GM21576 (cell line): ENCODE measurements around the gene CELF6.

Experiments used
- ATAC-seq: cut with Tn5 transposase; IDR thresholded peaks from one replicate; pipeline ENCODE4 v1.9.1; 2021; ENCODE audit warnings: mild to moderate bottlenecking, moderate library complexity; ENCODE audit not compliant: unreplicated experiment

Gene CELF6

DNA sequence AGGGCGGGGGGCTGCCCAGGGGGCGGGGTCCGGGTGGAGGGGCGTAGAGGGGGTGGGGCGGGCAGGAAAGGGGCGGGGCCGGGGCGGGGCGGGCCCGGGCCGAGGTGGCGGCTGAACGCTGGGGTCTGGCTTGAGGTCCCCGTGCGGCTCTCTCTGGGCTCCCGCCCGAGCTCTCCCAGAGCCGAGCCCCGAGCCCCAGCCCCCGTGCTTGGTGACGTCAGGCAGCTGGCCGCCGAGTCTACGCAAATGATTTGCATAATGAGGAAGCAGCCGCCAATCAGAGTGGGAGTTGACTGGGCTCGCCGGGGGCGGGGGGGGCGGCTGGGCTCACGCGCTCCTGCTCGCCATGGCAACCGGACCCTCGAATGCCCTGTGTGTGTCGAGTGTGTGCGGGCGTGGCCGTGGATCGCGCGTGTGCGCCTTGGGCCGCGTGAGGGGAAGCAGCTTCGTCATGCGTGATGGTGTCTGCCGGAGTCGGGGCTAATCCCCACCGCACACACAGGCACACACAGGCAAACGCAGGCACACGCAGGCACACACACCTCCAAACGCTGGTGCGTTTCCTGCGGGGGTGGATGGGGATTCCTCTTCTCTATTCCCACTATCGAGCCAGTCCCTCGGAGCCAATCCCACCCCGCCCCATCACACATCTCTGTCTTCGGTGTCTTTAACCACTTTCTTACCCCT, at the start of gene CELF6:
Gene CELF6, minus strand, starts transcription at position 173 of the 687 bp plus-strand sequence. CDS start 283 bp downstream, outside the sequence.
- peak; percentile 55 for ATAC-seq

DNA sequence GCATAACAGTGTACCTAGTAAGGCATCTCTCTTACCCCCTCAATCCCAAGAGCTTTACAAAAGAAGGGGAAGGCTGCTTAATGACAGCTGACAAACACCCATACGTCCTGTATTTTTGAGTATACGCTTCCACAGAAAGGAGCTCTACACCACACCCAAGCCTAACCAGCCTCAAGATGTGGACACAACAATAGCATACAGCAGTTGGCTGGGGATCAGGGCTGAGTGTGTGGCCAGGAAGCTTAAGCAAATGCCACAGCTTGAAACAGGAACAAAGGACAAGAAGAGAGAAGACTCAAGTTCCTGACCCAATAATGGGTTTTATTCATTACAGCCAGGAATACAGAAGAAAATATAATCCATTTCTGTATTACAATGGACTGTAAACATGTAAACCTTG, 48.9 kb upstream of the CELF6 start:
- ATAC-seq, result no peak

DNA sequence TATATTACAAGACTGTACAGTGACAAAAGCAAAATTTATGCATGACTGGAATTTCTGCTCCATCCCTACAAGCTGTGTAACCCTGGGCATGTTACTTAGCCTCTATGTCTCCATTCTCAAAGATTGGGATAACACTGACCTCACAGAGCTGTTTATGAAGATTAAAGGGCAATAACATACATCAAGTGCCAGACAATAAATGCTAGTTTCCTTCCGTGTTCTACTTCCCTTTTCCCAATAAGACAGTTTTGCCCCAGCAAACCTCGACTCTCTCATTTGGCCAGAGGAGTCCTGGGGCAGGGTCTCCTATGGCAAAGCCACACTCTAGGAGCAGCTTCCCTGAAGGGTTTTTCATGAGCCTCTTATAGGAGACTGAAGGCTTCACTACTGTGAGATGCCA, 48.4 kb upstream of the CELF6 start:
- ATAC-seq, result no peak

DNA sequence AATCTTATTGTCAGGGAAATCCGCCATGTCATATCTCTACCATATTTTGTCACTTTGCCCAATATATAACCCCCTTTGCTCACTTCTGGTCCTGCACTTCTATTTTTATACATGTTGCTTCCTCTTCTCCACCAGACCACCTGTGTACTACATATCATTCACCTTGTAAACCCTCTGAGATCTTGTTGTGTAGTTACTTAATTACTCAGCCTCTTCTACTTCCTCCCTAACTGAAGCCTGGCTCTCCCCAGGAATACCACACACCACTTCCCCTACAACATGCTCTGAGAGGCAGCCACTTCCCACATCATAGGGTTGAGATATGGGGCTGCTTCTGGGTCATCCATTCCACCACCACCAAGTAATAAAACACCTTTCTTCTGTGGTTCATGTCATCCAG, 45.9 kb upstream of the CELF6 start:
- ATAC-seq, result no peak

DNA sequence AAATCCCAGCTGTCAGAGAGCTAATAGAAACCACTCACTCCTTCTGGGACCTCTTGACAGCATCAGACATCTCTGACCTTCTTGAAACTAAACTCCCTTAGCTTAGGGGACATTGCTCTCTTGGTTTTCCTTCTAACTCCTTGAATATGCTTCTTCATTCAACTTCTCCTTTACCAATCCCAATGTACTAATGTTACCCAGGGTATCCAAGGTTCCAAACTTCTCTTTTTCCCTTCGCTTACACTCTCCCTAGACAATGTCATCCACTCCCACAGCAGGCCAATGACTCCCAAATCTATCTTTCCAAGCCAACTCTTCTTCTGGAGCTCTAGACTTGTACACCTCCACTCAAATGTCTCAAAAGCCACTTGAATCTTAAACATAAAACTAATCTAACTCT, 41.2 kb upstream of the CELF6 start:
- ATAC-seq, result no peak

DNA sequence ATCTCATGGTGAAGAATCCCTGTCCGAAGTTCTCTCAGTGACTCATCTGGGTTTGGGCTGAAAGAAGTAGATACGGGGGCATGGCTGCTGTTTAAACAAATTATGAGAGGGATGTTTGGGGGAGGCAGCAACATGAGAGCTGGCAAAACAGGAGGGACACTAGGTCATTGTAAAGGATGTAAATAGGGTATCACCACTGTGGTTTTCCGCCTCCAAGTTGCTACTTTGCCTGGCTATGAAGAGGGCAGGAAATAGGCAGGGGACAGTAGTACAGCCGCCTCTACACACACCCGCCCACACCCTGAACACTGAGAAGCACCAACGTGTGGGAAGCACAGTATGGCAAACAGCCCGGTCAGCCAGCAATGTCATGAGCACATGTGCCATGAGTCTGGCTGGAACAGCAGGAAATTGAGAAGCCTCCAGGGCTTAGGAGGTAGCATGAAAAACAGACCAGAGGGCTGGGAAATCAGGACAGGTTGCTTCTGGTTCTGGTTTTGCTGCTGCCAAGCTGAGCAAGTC, 38.8 kb upstream of the CELF6 start:
- ATAC-seq, result no peak

DNA sequence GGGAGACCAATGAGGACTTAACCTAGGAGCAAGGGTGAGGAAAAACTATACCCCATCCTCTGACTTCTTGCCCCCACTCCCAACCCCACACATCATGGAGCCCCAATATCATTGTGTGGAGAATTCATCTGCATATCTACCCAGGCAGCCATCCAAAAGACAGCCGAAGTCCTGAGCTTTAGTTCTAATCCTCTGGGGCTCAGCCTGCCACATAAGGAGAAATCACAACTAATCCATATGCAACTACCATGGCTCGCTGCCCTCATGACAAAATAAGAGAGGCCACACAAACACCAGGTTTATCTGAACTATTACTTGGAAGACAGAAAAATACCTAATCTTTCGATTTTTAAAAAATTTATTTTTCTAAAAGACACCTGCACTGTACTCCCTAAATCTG, 38.2 kb upstream of the CELF6 start:
- no peak for ATAC-seq

DNA sequence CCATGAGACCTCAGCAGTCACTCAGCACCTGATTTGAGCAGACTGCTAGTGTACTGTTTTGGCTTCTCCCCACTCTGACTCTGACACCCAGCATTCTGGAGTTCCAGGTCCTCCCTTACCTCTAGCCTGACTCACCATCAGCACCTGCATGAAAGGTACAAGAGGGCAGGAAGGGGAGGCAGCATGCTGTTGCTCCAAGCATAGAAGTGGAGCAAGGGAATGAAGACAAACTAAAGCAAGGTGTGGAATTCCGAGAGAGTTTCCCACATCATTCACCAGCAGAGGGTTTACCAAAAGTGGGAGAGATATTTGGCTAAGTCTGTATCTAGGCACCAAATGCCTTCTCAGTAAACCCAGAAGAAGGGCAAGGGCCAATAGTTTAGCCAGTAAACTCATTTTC, 34.5 kb upstream of the CELF6 start:
- ATAC-seq, result no peak

DNA sequence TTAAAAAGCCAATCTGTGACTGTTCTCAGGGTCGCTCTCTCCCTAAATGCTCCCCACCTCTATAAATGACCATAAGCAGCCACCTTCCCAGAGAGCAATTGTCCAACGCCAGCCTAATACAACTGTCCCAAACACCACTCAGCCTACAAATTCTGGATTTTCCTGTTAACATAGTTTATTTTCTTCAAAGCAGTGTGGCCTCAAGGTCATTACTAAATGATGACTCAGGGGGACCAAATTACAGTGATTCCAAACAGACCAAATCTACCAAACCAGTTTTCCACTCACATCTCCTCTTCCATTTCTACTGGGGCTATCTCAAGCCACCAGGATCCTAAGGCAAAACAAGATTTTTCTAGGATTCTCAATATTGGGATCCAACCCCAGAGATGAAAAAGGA, 33.3 kb upstream of the CELF6 start:
- ATAC-seq, result no peak

DNA sequence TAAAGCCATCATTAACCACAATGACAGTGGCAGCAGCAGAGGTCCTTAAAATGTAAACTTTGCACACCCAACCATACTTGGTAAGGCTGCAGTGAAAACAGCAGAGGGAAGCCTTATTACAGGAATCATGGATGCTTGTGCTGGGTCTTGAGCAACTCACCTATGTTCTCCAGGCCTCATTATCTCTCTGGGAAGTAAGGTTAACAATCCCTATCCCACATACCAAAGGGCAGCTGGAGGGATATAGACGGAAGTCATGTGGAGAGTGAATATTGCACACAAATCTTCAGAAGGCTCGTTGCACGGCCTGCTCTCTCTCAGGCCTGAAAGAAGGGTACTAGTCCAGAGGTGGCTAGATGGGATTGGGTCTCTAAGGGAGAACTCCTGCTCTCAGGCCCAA, 25.8 kb upstream of the CELF6 start:
- ATAC-seq, result no peak

DNA sequence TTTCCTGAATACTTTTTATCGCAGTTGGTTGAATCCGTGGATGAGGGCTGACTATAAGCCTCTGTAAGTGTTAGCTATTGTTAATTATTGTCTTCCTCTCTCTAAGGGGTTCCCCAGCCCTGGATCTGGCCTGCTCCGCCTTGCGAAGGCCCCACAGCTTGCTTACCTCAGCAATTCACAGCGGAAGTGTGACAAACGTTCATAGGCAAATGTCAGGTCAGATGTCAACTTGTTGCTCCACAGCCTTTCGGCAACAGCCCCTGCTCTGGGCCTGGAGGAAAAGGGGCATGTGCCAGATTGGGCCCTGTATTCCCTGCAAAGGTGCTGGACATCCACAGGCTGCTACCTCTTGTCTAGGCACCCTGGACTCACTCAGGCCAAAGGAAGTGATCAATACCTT, 25.3 kb upstream of the CELF6 start:
- ATAC-seq, result no peak

DNA sequence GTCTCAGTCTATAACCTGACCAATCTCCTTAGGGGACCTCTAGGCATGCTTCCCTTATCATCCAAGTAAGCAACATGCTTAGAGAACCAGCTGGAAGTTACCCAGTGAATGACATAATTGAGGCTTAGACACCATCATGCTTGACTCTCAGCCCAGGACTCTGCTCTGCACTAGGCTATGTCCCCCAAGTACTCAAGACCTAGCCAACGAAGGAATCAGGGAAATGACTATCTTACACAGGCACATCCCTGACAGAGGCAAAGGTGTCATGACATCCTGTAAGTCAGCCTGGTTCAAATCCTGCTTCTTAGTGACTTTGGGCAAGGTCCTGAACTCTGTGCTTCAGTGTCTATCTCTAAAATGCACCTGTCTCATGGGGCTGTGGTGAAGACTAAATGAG, 24.6 kb upstream of the CELF6 start:
- no peak for ATAC-seq

DNA sequence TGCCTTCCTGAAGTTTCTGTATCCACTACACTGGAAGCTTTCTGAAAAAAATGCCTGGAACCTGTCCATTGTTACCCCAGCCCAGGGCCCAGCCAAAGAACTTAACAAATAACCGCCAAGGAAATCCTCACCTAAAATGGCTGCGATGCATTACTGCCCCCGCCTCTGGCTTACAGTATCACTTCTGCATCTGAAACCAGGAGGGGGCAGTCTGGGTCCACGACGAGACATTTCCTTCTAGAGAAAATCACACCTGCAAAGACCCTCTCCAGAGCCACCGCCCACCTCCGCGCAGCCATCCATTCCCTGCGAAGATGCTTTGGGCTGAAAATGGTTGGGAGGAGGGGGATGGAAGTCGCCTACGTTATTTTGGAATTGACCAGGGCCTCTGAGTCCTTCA, 22.4 kb upstream of the CELF6 start:
- ATAC-seq, result no peak

DNA sequence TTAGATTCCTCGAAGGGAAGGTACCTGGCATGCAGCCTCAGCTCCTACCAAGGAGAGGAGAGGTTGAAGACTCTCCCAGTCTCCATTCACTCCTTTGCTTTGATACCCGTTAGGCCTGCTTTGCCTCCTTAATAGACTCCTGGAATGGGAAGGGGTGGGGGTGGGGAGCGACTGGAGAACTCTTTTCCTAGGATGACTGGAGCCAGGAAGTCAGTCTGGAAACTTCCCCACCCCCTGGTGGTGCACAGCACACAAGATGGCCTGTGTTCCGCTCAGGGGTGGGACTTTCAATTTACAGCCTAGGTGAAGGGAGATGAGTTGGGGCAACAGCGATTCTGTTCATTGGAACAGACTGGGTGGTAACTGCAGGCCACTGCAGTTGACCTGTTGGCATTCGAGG, 21.4 kb upstream of the CELF6 start:
- no peak for ATAC-seq

DNA sequence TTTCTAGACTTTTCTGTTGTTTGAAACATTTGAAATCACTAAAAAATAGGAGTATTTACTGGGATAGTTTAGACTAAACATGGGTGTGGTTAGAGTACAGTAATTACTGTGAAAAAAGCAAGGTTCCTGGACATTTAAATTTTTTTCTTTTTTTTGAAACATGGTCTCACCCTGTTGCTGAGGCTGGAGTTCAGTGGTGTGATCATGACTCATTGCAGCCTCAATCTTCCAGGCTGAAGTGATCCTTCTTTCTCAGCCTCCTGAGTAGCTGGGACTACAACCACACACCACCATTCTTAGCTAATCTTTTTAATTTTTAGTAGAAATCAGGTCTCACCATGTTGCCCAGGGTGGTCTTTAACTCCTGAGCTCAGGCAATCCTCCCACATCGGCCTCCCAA, 20.4 kb upstream of the CELF6 start:
- no peak for ATAC-seq

DNA sequence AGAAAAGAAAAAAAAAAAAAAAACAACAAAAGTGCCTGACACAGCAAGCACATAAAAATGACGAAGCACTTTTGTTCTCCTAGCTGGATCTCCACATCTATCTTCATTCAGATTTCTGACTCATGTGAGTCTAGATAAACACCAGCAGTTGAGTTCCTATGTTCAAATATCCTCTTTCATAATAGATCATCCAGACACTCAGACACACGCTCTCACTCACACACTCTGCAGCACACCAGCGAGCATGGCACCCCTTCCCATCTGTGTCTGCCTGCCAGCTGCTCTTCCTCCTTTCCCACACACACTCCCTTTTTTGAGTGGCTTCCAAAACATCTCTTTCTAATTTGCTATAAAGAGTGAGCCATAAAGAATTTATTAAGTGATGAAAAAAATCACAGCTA, 19.8 kb upstream of the CELF6 start:
- no peak for ATAC-seq

DNA sequence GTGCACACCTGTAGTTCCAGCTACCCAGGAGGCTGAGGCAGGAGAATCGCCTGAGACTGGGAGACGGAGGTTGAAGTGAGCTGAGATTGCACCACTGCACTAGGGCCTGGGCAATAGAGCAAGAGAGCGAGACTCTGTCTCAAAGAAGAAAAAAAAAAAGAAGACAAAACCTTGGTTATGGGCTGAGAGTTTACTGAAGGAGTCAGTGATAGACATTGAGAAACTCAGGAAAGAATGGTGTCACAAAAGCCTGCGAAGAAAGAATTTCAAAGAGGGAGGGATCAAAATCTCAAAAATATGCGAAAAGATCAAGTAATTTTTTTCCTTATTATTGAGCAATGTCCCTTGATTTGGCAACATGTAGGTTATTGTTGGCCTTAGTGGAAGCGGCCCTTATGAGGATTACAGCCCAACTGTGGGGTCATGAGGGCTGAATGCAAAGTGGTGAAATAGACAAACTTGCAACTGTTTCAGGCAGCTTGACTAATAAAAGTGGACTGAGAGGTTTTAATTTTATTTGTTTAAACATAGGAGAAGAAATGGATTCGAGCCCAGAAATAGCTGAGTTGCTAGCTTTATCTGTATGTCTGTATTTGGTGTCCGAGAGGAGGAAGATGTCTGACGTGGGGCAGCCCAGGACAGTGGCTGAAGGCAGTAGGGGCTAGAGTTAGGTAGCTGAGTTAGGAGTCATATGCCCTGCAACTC, 18.8 kb upstream of the CELF6 start:
- ATAC-seq, result no peak

DNA sequence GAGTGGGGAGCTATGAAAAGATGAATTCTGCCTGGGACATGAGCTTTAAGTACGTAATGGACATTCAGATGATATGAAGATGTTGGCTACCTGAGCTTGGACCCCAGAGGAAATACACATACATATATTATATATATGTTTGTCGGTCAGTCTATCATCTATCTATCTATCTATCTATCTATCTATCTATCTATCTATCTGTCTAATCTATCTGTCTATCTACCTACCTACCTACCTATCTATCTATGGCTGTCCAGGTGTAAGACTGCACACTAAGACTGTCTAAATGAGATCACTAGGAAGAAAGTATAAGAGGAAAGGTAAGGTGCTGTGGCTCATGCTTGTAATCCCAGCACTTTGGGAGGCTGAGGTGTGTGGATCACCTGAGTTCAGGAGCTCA, 18.2 kb upstream of the CELF6 start:
- ATAC-seq, result no peak

DNA sequence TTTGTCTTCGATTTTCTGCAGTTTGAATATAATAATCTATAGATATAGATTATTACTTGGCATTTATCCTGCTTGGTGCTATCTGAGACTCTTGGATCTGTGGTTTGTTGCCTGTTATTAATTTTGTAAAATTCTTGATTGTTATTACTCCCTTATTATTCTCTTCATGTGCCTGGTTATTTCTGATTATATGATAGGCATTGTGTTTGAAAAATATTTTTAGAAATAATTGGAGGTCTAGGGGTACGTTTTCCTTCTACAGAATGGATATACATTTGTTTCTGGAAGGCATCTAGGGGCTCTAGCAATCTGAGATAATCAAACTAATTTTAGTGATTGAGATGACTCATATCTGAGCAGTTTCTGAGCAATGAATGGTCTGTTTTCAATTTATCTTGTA, 14.9 kb upstream of the CELF6 start:
- ATAC-seq, result no peak

DNA sequence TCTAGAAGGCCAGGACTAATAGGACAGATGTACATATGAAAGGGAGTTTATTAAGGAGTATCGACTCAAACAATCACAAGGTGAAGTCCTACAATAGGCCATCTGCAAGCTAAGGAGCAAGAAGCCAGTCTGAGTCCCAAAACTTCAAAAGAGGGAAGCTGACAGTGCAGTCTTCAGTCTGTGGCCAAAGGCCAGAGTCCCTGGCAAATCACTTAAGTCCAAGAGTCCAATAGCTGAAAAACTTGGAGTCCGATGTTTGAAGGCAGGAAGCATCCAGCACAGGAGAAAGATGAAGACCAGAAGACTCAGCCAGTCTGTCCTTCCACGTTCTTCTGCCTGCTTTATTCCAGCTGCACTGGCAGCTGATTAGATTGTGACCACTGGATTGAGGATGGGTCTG, 11.1 kb upstream of the CELF6 start:
- ATAC-seq, result no peak

DNA sequence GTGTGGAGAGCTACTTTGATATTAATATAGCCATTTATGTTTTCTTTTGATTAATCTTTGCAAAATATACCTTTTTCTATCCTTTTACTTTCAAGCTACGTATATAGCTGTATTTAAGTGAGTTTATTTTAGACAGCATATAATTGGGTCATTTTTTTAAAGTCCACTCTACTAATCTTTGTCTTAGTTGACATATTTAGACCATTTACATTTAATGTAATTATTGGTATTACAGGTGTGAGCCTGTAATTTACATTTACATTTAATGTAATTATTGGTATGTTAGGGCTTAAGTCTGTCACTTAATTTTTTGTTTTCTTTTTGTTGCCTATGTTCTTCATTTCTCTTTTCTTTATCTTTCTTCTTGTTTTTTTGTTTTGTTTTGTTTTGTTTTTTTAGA, 3.8 kb upstream of the CELF6 start:
- ATAC-seq, result no peak

DNA sequence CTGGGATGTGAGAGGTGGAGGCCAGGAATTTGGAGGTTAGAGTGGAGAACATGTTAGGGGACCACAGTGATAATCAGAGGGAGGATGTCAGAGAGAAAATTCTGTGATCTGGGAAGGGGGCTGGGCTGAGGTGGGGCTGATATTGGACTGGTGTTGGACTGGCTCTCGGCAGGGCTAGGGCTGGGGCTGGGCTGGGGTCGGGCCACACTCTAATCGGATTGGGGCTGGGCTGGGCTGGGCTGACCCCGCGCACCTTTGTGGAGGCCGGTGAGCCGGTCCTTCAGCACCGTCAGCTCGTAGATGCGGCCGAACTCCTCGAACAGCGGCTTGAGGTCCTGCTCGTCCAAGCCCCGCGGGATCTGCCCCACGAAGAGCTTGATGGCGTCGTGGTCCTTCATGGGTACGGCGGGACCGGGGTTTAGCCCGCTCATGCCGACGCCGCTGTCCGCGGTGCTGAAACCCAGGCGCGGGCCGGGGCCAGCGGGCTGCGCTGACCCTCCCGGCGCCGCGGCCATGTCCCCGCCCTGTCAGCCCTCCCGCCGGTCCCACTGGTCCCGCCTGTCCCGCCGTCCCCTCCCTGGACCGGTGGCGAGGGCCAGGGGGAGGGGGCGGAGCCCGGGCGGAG, 485 bp downstream of the CELF6 start:
- ATAC-seq, result peak; percentile 21
